ENCODE measurements around the gene IKZF3.
"Not testable (repeated sequence)": the region's sequence is repeated elsewhere in the genome, so short reads cannot be mapped to it uniquely, and the experiment has no call there.

The IKZF3 gene
- 237 to 403 reads per million in 2 donors for total RNA-seq

GRCh38 chr17:39863918-39864746 is at the start of gene IKZF3:
TSS of gene IKZF3 (minus strand) at chr17:39864312. CDS start at chr17:39864126, 186 bp downstream.
- DNase-seq: peak; percentile 80

- DNase-seq: no peak
Observed at GRCh38 chr17:39908789-39909352, 44.8 kb upstream of the IKZF3 start.

- no peak for DNase-seq
Observed at GRCh38 chr17:39904990-39905288, 40.8 kb upstream of the IKZF3 start.

GRCh38 chr17:39903158-39903884 is 39.2 kb upstream of the IKZF3 start:
- DNase-seq: no peak

GRCh38 chr17:39902027-39902426 is 37.9 kb upstream of the IKZF3 start:
- DNase-seq: not testable (repeated sequence)

- DNase-seq: no peak
Observed at GRCh38 chr17:39899215-39899614, 35.1 kb upstream of the IKZF3 start.

- no peak for DNase-seq
Observed at GRCh38 chr17:39898088-39898487, 34.0 kb upstream of the IKZF3 start.

GRCh38 chr17:39894681-39895376 is 30.7 kb upstream of the IKZF3 start:
- DNase-seq: no peak

GRCh38 chr17:39889200-39889599 is 25.1 kb upstream of the IKZF3 start:
- no peak for DNase-seq

- no peak for DNase-seq
Observed at GRCh38 chr17:39887078-39887477, 23.0 kb upstream of the IKZF3 start.

GRCh38 chr17:39886102-39886501 is 22.0 kb upstream of the IKZF3 start:
- not testable (repeated sequence) for DNase-seq

GRCh38 chr17:39872751-39873150 is 8.6 kb upstream of the IKZF3 start:
- DNase-seq: no peak

GRCh38 chr17:39871801-39872200 is 7.7 kb upstream of the IKZF3 start:
- no peak for DNase-seq

- no peak for DNase-seq
Observed at GRCh38 chr17:39870776-39871175, 6.7 kb upstream of the IKZF3 start.

GRCh38 chr17:39868554-39868942 is 4.4 kb upstream of the IKZF3 start:
- DNase-seq: no peak

- no peak for DNase-seq
Observed at GRCh38 chr17:39867880-39868553, 3.9 kb upstream of the IKZF3 start, which contains the start of gene ZPBP2. TSS of gene ZPBP2 (plus strand) at chr17:39868202. CDS start at chr17:39868355, 153 bp downstream.

- DNase-seq: peak; percentile 52
Observed at GRCh38 chr17:39867084-39867879, 3.2 kb upstream of the IKZF3 start.

- DNase-seq: no peak
Observed at GRCh38 chr17:39866013-39866730, 2.1 kb upstream of the IKZF3 start.

GRCh38 chr17:39863244-39863917 is 731 bp downstream of the IKZF3 start:
- no peak for DNase-seq

- no peak for DNase-seq
Observed at GRCh38 chr17:39861235-39861634, 2.9 kb downstream of the IKZF3 start.

All from T-helper 9 cell (primary cell).